ENCODE results near the gene GJA1. TPM values are rescaled to one million over a fixed set of nuclear protein-coding genes. Genes with fewer than 3 reads are reported as not detected.

The GJA1 gene
- total and polyA plus RNA-seq, 2 of the 8 experiments (the other 6 are each of a cell fraction or from before 2014, with no cell fraction given): 468 to 795 TPM

GRCh38 chr6:121430514-121431460 is 4.7 kb upstream of the GJA1 start:
- no peak overlapping the region for H2BK12ac ChIP-seq (ENCODE audit: low read depth, low read length)
- peak overlapping the region; percentile 84 for H4K5ac ChIP-seq (ENCODE audit: insufficient read length, low read depth, low read length)
- peak overlapping the region; percentile 93; the same call in 1 of the 2 replicates for H2BK5ac ChIP-seq (ENCODE audit: low read depth, low read length)
- peaks cover 0 to 30% of the 10 kb centered on the region in 2 experiments; a peak in 2 of 4 replicates for H3K79me2 ChIP-seq (ENCODE audit: control insufficient read depth in 1 of 2, insufficient read depth in 2 of 2, low read length in 2 of 2)
- no peak overlapping the region for H2BK15ac ChIP-seq (ENCODE audit: low read length)
- H3K9ac ChIP-seq (replicated peaks in 1 of 4; ENCODE audit: extremely low read depth in 1 of 4, low read depth in 3 of 4, low read length in 3 of 4): no peak overlapping the region
- no peaks in the 10 kb centered on the region for H4K20me1 ChIP-seq (replicated peaks in 1 of 2; ENCODE audit: control insufficient read depth in 1 of 2, insufficient read depth in 2 of 2, low read length in 2 of 2)
- no peak overlapping the region for H4K8ac ChIP-seq (ENCODE audit: extremely low read depth, insufficient read depth, low read length)
- ChIA-PET POLR2A (ENCODE audit: partially characterized antibody) (interaction anchor here (0.7 to 1.2 kb wide), 3 partner anchors 12 to 858 kb away, joined by 3 to 4 read pairs (median 3); no protein-coding TSS in a partner anchor), CTCF (ENCODE audit: partially characterized antibody) (interaction anchor here (0.6 to 4.6 kb wide), 25 partner anchors 10 to 861 kb away, joined by 3 to 31 read pairs (median 3); no protein-coding TSS in a partner anchor)
- H3K4me3 ChIP-seq (ENCODE audit: extremely low read depth in 1 of 4, insufficient read depth in 2 of 4, low read depth in 3 of 4, low read length in 4 of 4): peak overlapping the region in 1 of 4 experiments; percentile 50; a peak in 2 of 8 replicates
- H3K4me2 ChIP-seq (ENCODE audit: insufficient read depth in 1 of 2, low read depth in 2 of 2, low read length in 2 of 2): peak overlapping the region; percentile 2 to 67; a peak in 3 of 4 replicates
- H2BK20ac ChIP-seq (ENCODE audit: low read length): peak overlapping the region; percentile 90; the same call in 1 of the 2 replicates
- peak; percentile 92 for FAIRE-seq
- 0 out of 2 replicates have a peak, but pooled peaks cover 2% of the 10 kb centered on the region for H3K23me2 ChIP-seq (ENCODE audit: low read depth, low read length)
- H2BK120ac ChIP-seq (replicated peaks; ENCODE audit: low read depth, low read length): peak overlapping the region; percentile 80
- no peak overlapping the region; the same call in 1 of the 2 replicates for H3K18ac ChIP-seq (ENCODE audit: extremely low read depth, low read length)
- peak overlapping the region; percentile 77 for H4K91ac ChIP-seq (replicated peaks; ENCODE audit: insufficient read length, low read length)
- no peaks in the 10 kb centered on the region for H3K36me3 ChIP-seq (ENCODE audit: control insufficient read depth in 2 of 4, insufficient read depth in 4 of 4, low read length in 3 of 4)
- no peak overlapping the region for H3K4ac ChIP-seq (replicated peaks; ENCODE audit: insufficient read length, low read depth, low read length)
- no peak overlapping the region for H2AFZ ChIP-seq (ENCODE audit: low read length)
- no peaks in the 10 kb centered on the region for H3K27me3 ChIP-seq (replicated peaks in 1 of 4; ENCODE audit: control insufficient read depth in 3 of 4, extremely low read depth in 1 of 4, insufficient read depth in 3 of 4, low read length in 3 of 4)
- no peak overlapping the region for H3K23ac ChIP-seq (ENCODE audit: insufficient read length)
- no peak overlapping the region for H2AK5ac ChIP-seq (ENCODE audit: low read depth, low read length)
- WGBS, 2 experiments (ENCODE audit: extremely low coverage in 1 of 2, insufficient coverage in 1 of 2, insufficient read length in 1 of 2, insufficient replicate concordance in 2 of 2, low coverage in 1 of 2, low lambda C conversion rate in 2 of 2, missing lambda C conversion rate in 1 of 2): 1% methylated on average over 10 of the region's 10 CpGs; no CpG with 5 or more reads in 1 of the 2 experiments
- H3K9me3 ChIP-seq (ENCODE audit: insufficient read depth in 2 of 2, low read depth in 1 of 2, low read length in 1 of 2): no peaks in the 10 kb centered on the region
- peak overlapping the region; percentile 17 for H3K56ac ChIP-seq (replicated peaks; ENCODE audit: insufficient read length, low read depth, low read length)
- peak overlapping the region; percentile 36; the same call in 1 of the 2 replicates for H3K27ac ChIP-seq (ENCODE audit: low read depth, low read length)
- no peak for DNase-seq (ENCODE audit: low read depth in 1 of 2, low spot score in 2 of 2)
- H3K14ac ChIP-seq (ENCODE audit: insufficient read length): no peak overlapping the region
- no peaks in the 10 kb centered on the region for H3K79me1 ChIP-seq (ENCODE audit: low read depth, low read length)
- peaks cover 0 to 13% (median 3%) of the 10 kb centered on the region in 4 experiments; a peak in 4 of 7 replicates for H3K4me1 ChIP-seq (replicated peaks in 1 of 4; ENCODE audit: control insufficient read depth in 3 of 4, insufficient read depth in 4 of 4, low read length in 3 of 4)
- no peak for TF ChIP-seq JUN (IDR thresholded peaks at IDR 0.05; ENCODE audit: low read depth, low read length)
- TF ChIP-seq FOSL1 (IDR thresholded peaks at IDR 0.05; ENCODE audit: insufficient read depth, low read depth, low read length): no peak
- no peak for TF ChIP-seq ZNF274 (IDR thresholded peaks at IDR 0.05; ENCODE audit: borderline replicate concordance, extremely low read depth, low read length)
- TF ChIP-seq PHF8 (conservative IDR thresholded peaks at IDR 0.05; ENCODE audit: low read depth, low read length): no peak
- no peak for TF ChIP-seq RNF2 (IDR thresholded peaks at IDR 0.05; ENCODE audit: borderline replicate concordance, low read depth, low read length, missing control alignments, poor library complexity, severe bottlenecking)
- TF ChIP-seq TAF1 (IDR thresholded peaks at IDR 0.05; ENCODE audit: low read depth, low read length): no peak
- peak; percentile 31; the same call in 1 of the 2 replicates for TF ChIP-seq CEBPB (IDR thresholded peaks at IDR 0.05; ENCODE audit: low read depth, low read length)
- TF ChIP-seq KDM5A (IDR thresholded peaks at IDR 0.05; ENCODE audit: low read length): no peak
- TF ChIP-seq HDAC6 (IDR thresholded peaks at IDR 0.05; ENCODE audit: low read depth, low read length): no peak
- TF ChIP-seq TCF12 (IDR thresholded peaks at IDR 0.05; ENCODE audit: low read depth, low read length): no peak
- TF ChIP-seq CHD2 (IDR thresholded peaks at IDR 0.05; ENCODE audit: low read length): no peak
